ENCODE results near the gene NRTN.
"Not testable (repeated sequence)": the region's sequence is repeated elsewhere in the genome, so short reads cannot be mapped to it uniquely, and the experiment has no call there.

Gene NRTN

GRCh38 chr19:5867201-5868136, 62.6 kb downstream of the NRTN start:
- DNase-seq = no peak

GRCh38 chr19:5870986-5871394, 66.1 kb downstream of the NRTN start:
- no peak for DNase-seq

- no peak for DNase-seq
Measured at GRCh38 chr19:5873617-5874199, 68.8 kb downstream of the NRTN start.

DNA sequence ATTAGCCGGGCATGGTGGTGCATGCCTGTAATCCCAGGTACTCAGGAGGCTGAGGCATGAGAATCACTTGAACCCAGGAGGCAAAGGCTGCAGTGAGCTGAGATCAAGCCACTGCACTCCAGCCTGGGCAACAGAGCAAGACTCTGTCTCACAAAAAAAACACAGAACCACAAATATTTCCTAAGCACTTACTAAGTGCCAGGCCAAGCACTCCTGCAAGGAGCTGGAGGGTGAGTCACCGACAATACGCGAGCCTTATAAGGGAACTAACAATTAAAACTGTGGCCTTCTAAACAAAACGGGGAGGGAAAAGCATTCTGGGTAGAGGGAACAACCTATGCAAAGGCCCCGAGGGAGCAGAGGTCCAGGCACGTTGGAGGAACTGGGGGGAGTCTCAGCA, 69.6 kb downstream of the NRTN start:
- not testable (repeated sequence) for DNase-seq

GRCh38 chr19:5877427-5877826, 72.6 kb downstream of the NRTN start:
- no peak for DNase-seq

GRCh38 chr19:5877882-5878281, 73.0 kb downstream of the NRTN start:
- no peak for DNase-seq
